ENCODE data around the gene SGTB.

The SGTB gene

DNA sequence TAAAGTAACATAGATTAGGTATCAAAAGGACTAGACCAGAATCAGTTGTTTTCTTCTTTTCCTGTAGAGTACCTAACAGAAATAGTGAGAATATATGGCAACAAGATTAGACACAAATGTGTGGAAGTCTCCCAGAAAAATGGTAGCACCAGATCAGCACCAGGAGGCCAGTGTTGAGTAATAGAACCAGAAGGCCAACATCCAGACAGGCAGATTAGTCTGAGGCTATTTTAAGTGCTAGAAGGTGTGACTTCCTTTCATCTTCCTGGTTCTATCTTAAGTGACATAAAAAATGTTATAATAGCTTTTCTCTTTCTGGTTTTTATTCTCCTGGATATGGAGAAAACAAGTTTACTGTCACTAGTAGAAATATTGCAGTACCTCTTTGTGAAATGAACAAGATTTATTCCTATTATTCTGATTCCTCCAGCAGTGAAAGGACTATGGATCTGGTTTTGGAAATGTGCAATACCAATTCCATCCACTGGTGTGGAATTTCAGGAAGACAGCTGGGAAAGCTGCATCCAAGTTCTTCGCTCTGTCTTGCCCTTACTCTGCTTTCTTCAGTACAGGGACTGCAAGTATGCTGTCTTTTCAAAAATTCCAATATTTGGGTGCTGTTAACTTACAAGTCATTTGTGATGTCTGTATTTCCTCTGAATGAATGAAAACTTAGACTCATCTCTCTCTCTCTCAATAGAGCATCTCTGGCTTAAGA is 57.9 kb downstream of the SGTB start:
- Histone ChIP-seq H3K4me2 (ENCODE audit: insufficient read depth, low read length) (no peak overlapping the region), H2AFZ (ENCODE audit: low read depth, low read length) (no peak overlapping the region), H3K27me3 (ENCODE audit: insufficient read depth, low read length, poor library complexity) (no peaks in the 10 kb centered on the region), H3K4me1 (ENCODE audit: insufficient read depth, low read length) (no peaks in the 10 kb centered on the region), H3K4me3 (ENCODE audit: low read depth in 1 of 2, low read length in 2 of 2) (no peak overlapping the region), H3K79me2 (ENCODE audit: insufficient read depth, low read length) (no peaks in the 10 kb centered on the region), H3K36me3 (ENCODE audit: insufficient read depth, low read length) (peaks cover 23% of the 10 kb centered on the region; the same call in 1 of the 2 replicates), H3K27ac (ENCODE audit: low read length) (no peak overlapping the region), H3K9me3 (ENCODE audit: insufficient read depth, low read length, severe bottlenecking) (no peaks in the 10 kb centered on the region), H4K20me1 (ENCODE audit: insufficient read depth, low read length) (no peaks in the 10 kb centered on the region), H3K9ac (ENCODE audit: low read depth, low read length) (no peak overlapping the region)
- TF ChIP-seq, protein P1, sequence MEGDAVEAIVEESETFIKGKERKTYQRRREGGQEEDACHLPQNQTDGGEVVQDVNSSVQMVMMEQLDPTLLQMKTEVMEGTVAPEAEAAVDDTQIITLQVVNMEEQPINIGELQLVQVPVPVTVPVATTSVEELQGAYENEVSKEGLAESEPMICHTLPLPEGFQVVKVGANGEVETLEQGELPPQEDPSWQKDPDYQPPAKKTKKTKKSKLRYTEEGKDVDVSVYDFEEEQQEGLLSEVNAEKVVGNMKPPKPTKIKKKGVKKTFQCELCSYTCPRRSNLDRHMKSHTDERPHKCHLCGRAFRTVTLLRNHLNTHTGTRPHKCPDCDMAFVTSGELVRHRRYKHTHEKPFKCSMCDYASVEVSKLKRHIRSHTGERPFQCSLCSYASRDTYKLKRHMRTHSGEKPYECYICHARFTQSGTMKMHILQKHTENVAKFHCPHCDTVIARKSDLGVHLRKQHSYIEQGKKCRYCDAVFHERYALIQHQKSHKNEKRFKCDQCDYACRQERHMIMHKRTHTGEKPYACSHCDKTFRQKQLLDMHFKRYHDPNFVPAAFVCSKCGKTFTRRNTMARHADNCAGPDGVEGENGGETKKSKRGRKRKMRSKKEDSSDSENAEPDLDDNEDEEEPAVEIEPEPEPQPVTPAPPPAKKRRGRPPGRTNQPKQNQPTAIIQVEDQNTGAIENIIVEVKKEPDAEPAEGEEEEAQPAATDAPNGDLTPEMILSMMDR (IDR thresholded peaks at IDR 0.05; ENCODE audit: borderline replicate concordance, extremely low read depth, low read length, poor library complexity, severe bottlenecking) = peak; percentile 21
- TF ChIP-seq EZH2 (IDR thresholded peaks at IDR 0.05; ENCODE audit: borderline replicate concordance, low read depth, low read length, severe bottlenecking) = no peak
- DNase-seq = no peak
- no peak for ATAC-seq (ENCODE audit: insufficient read depth, low read depth)

DNA sequence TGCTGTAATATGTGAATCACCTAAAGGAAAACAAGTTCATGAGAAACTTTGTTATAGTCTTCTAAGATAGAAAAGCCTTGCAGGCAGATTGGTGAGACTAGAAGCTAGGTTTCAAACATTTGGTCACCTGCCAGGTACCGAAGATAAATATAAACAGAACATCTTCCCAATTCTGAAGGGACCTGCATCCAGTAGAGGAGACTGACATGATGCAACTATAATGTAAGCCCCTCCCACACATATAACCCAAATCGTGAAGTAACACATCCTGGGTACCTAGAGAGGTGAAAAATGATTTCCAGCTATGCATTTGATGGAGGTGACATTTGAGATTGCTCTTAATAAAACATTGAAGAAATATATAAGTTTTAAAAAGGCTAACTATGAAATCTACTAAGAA is 67.2 kb downstream of the SGTB start:
- Histone ChIP-seq H3K4me3 (ENCODE audit: low read depth in 1 of 2, low read length in 2 of 2) (no peak overlapping the region), H3K27me3 (ENCODE audit: insufficient read depth, low read length, poor library complexity) (no peaks in the 10 kb centered on the region), H3K9ac (ENCODE audit: low read depth, low read length) (no peak overlapping the region), H3K79me2 (ENCODE audit: insufficient read depth, low read length) (no peaks in the 10 kb centered on the region), H3K36me3 (ENCODE audit: insufficient read depth, low read length) (peaks cover 22% of the 10 kb centered on the region; the same call in 1 of the 2 replicates), H3K4me2 (ENCODE audit: insufficient read depth, low read length) (no peak overlapping the region), H4K20me1 (ENCODE audit: insufficient read depth, low read length) (no peaks in the 10 kb centered on the region), H2AFZ (ENCODE audit: low read depth, low read length) (no peak overlapping the region), H3K9me3 (ENCODE audit: insufficient read depth, low read length, severe bottlenecking) (no peaks in the 10 kb centered on the region), H3K27ac (ENCODE audit: low read length) (no peak overlapping the region), H3K4me1 (ENCODE audit: insufficient read depth, low read length) (no peaks in the 10 kb centered on the region)
- TF ChIP-seq EZH2 (IDR thresholded peaks at IDR 0.05; ENCODE audit: borderline replicate concordance, low read depth, low read length, severe bottlenecking) = no peak
- TF ChIP-seq, protein P1 (IDR thresholded peaks at IDR 0.05; ENCODE audit: borderline replicate concordance, extremely low read depth, low read length, poor library complexity, severe bottlenecking) = no peak
- DNase-seq = no peak
- no peak for ATAC-seq (ENCODE audit: insufficient read depth, low read depth)

DNA sequence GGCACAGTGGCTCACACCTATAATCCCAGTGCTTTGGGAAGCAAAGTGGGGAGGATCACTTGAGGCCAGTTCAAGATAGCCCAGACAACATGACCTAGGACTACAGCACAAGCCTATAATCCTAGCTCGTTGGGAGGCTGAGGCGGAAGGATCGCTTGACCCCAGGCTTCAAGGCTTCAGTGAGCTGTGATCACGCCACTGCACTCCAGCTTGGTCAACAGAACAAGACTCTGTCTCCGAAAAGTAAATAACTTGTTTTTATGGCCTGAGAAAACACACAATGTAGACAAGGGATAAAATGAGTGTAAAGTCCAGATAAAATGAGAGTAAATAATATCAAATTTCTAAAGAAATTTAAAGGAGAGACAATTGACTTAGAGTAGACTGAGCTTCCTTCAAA is 70.8 kb downstream of the SGTB start:
- no peaks in the 10 kb centered on the region for H3K79me2 ChIP-seq (ENCODE audit: insufficient read depth, low read length)
- H3K4me1 ChIP-seq (ENCODE audit: insufficient read depth, low read length) = no peaks in the 10 kb centered on the region
- H4K20me1 ChIP-seq (ENCODE audit: insufficient read depth, low read length) = no peaks in the 10 kb centered on the region

More for the DNA sequence above, 70.8 kb downstream of the SGTB start:
- Histone ChIP-seq H3K36me3 (ENCODE audit: insufficient read depth, low read length) (peaks cover 19% of the 10 kb centered on the region; the same call in 1 of the 2 replicates), H3K27ac (ENCODE audit: low read length) (no peak overlapping the region), H3K4me3 (ENCODE audit: low read depth in 1 of 2, low read length in 2 of 2) (no peak overlapping the region), H3K4me2 (ENCODE audit: insufficient read depth, low read length) (no peak overlapping the region), H3K9ac (ENCODE audit: low read depth, low read length) (no peak overlapping the region), H3K9me3 (ENCODE audit: insufficient read depth, low read length, severe bottlenecking) (no peaks in the 10 kb centered on the region), H2AFZ (ENCODE audit: low read depth, low read length) (no peak overlapping the region), H3K27me3 (ENCODE audit: insufficient read depth, low read length, poor library complexity) (no peaks in the 10 kb centered on the region)
- ATAC-seq (ENCODE audit: insufficient read depth, low read depth) (no peak), DNase-seq (no peak)
- no peak for TF ChIP-seq EZH2 (IDR thresholded peaks at IDR 0.05; ENCODE audit: borderline replicate concordance, low read depth, low read length, severe bottlenecking)
- TF ChIP-seq, protein P1 (IDR thresholded peaks at IDR 0.05; ENCODE audit: borderline replicate concordance, extremely low read depth, low read length, poor library complexity, severe bottlenecking) = no peak

All from DND-41 (cell line).